Measurements from ENCODE around the gene CTSD. TPM values are rescaled to one million over a fixed set of nuclear protein-coding genes. Genes with fewer than 3 reads are reported as not detected.

The CTSD gene
- total RNA-seq, 1 experiment from 2014 or later = 199 TPM

GRCh38 chr11:1768141-1768469 lies 4.4 kb upstream of the CTSD start:
- CTCF ChIA-PET = interaction anchor here (0.9 kb wide), 1 partner anchor 115 kb away, joined by 4 read pairs; no protein-coding TSS in a partner anchor

GRCh38 chr11:1767399-1768140 lies 3.8 kb upstream of the CTSD start:
- ChIA-PET CTCF (interaction anchor here (0.9 to 2.2 kb wide), 5 partner anchors 27 to 172 kb away, joined by 4 to 29 read pairs (median 4); no protein-coding TSS in a partner anchor), POLR2A (no interaction called here)
- TF ChIP-seq E2F5 (CRISPR knock-in tag; IDR thresholded peaks at IDR 0.05) = no peak
- Mint-ChIP-seq H3K4me1 (peaks cover 15% of the 10 kb centered on the region), H3K4me3 (no peak overlapping the region), H3K36me3 (no peaks in the 10 kb centered on the region), H3K27ac (no peak overlapping the region), H3K27me3 (ENCODE audit: low read depth) (peaks cover 7% of the 10 kb centered on the region), H3K9me3 (no peaks in the 10 kb centered on the region)
- no peak for DNase-seq (ENCODE audit: low spot score)
- ATAC-seq = no peak

More at GRCh38 chr11:1768141-1768469, 4.4 kb upstream of the CTSD start:
- TF ChIP-seq NR2C2 (CRISPR knock-in tag; IDR thresholded peaks at IDR 0.05) = no peak
- H3K36me3 Mint-ChIP-seq = no peaks in the 10 kb centered on the region
- no peaks in the 10 kb centered on the region for H3K9me3 Mint-ChIP-seq
- H3K27ac Mint-ChIP-seq = no peak overlapping the region
- POLR2A ChIA-PET = no interaction called here
- H3K4me1 Mint-ChIP-seq = peaks cover 16% of the 10 kb centered on the region
- H3K27me3 Mint-ChIP-seq (ENCODE audit: low read depth) = peaks cover 7% of the 10 kb centered on the region
- no peak overlapping the region for H3K4me3 Mint-ChIP-seq
- DNase-seq (ENCODE audit: low spot score) (no peak), ATAC-seq (no peak)

- Mint-ChIP-seq H3K27ac (no peak overlapping the region), H3K27me3 (ENCODE audit: low read depth) (peaks cover 7% of the 10 kb centered on the region), H3K4me3 (no peak overlapping the region), H3K4me1 (peaks cover 8% of the 10 kb centered on the region), H3K9me3 (no peaks in the 10 kb centered on the region), H3K36me3 (no peaks in the 10 kb centered on the region)
- POLR2A ChIA-PET = interaction anchor here (0.9 kb wide), 1 partner anchor 10 kb away, joined by 3 read pairs; no protein-coding TSS in a partner anchor
- CTCF ChIA-PET = interaction anchor here (0.5 to 2.2 kb wide), 28 partner anchors 9 to 389 kb away, joined by 3 to 29 read pairs (median 4); partner anchors contain the start of genes H19, IFITM10 and KRTAP5-2
- ATAC-seq (no peak), DNase-seq (ENCODE audit: low spot score) (no peak)
- TF ChIP-seq NFE2L1 (CRISPR knock-in tag; IDR thresholded peaks at IDR 0.05) = no peak
- TF ChIP-seq STAT6 (CRISPR knock-in tag; conservative IDR thresholded peaks at IDR 0.05; ENCODE audit: low read depth) = no peak
- no peak for TF ChIP-seq ZMAT4 (CRISPR knock-in tag; IDR thresholded peaks at IDR 0.05)
- no peak for TF ChIP-seq ATF1 (CRISPR knock-in tag; IDR thresholded peaks at IDR 0.05)
- no peak for TF ChIP-seq JUN (CRISPR knock-in tag; IDR thresholded peaks at IDR 0.05)
- no peak for TF ChIP-seq TP53 (CRISPR knock-in tag; IDR thresholded peaks at IDR 0.05)
- TF ChIP-seq, protein P1, sequence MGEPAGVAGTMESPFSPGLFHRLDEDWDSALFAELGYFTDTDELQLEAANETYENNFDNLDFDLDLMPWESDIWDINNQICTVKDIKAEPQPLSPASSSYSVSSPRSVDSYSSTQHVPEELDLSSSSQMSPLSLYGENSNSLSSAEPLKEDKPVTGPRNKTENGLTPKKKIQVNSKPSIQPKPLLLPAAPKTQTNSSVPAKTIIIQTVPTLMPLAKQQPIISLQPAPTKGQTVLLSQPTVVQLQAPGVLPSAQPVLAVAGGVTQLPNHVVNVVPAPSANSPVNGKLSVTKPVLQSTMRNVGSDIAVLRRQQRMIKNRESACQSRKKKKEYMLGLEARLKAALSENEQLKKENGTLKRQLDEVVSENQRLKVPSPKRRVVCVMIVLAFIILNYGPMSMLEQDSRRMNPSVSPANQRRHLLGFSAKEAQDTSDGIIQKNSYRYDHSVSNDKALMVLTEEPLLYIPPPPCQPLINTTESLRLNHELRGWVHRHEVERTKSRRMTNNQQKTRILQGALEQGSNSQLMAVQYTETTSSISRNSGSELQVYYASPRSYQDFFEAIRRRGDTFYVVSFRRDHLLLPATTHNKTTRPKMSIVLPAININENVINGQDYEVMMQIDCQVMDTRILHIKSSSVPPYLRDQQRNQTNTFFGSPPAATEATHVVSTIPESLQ (CRISPR knock-in tag; IDR thresholded peaks at IDR 0.05) = no peak
- TF ChIP-seq, protein P2, sequence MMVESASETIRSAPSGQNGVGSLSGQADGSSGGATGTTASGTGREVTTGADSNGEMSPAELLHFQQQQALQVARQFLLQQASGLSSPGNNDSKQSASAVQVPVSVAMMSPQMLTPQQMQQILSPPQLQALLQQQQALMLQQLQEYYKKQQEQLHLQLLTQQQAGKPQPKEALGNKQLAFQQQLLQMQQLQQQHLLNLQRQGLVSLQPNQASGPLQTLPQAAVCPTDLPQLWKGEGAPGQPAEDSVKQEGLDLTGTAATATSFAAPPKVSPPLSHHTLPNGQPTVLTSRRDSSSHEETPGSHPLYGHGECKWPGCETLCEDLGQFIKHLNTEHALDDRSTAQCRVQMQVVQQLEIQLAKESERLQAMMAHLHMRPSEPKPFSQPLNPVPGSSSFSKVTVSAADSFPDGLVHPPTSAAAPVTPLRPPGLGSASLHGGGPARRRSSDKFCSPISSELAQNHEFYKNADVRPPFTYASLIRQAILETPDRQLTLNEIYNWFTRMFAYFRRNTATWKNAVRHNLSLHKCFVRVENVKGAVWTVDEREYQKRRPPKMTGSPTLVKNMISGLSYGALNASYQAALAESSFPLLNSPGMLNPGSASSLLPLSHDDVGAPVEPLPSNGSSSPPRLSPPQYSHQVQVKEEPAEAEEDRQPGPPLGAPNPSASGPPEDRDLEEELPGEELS (CRISPR knock-in tag; IDR thresholded peaks at IDR 0.05) = no peak
- no peak for TF ChIP-seq SP1 (CRISPR knock-in tag; conservative IDR thresholded peaks at IDR 0.05)
- no peak for TF ChIP-seq AR (CRISPR knock-in tag; IDR thresholded peaks at IDR 0.05)
- TF ChIP-seq PRRX2 (CRISPR knock-in tag; IDR thresholded peaks at IDR 0.05) = no peak
- TF ChIP-seq ZNF416 (CRISPR knock-in tag; IDR thresholded peaks at IDR 0.05) = no peak
- TF ChIP-seq, protein P3, sequence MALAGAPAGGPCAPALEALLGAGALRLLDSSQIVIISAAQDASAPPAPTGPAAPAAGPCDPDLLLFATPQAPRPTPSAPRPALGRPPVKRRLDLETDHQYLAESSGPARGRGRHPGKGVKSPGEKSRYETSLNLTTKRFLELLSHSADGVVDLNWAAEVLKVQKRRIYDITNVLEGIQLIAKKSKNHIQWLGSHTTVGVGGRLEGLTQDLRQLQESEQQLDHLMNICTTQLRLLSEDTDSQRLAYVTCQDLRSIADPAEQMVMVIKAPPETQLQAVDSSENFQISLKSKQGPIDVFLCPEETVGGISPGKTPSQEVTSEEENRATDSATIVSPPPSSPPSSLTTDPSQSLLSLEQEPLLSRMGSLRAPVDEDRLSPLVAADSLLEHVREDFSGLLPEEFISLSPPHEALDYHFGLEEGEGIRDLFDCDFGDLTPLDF (CRISPR knock-in tag; IDR thresholded peaks at IDR 0.05) = no peak
- no peak for TF ChIP-seq USF2 (CRISPR knock-in tag; IDR thresholded peaks at IDR 0.05)
- TF ChIP-seq RELA (CRISPR knock-in tag; IDR thresholded peaks at IDR 0.05; ENCODE audit: borderline replicate concordance) = no peak
Observed at GRCh38 chr11:1766719-1767398, 3.1 kb upstream of the CTSD start.
